Keratinocyte (primary cell): ENCODE results near the gene MEGF11. TPM values are rescaled to one million over a fixed set of nuclear protein-coding genes. Genes with fewer than 3 reads are reported as not detected.

ENCODE experiments used
- DNase-seq: peaks from one replicate; pipeline ENCODE4 v3.0.0-alpha.2; 2011; ENCODE audit warnings: low read depth, missing footprints, low spot score
- FAIRE-seq: peaks from 2 replicates; lab custom pipeline; 2011; peaks lifted over from hg19 to GRCh38; lab: Jason Lieb, UNC
- H2AFZ ChIP-seq: 2 replicates; pipeline ENCODE4 v1.6.0; 2012; ENCODE audit warnings: low read length, control low read depth, inconsistent platforms; ENCODE audit not compliant: control insufficient read depth
- H3K27ac ChIP-seq: 2 replicates; pipeline ENCODE4 v1.5.1; 2011; ENCODE audit warnings: low read length; ENCODE audit not compliant: control insufficient read depth, insufficient read depth
- H3K27me3 ChIP-seq: 3 replicates; pipeline ENCODE4 v1.6.0; 2011; ENCODE audit warnings: low read length; ENCODE audit not compliant: control insufficient read depth, insufficient read depth; ENCODE audit errors: extremely low read depth
- H3K36me3 ChIP-seq, 2 experiments: 2 replicates in 1 of 2; 3 replicates in 1 of 2; pipeline ENCODE4 v1.5.1; 2011; ENCODE audit warnings: low read length in 2 of 2, mild to moderate bottlenecking in 1 of 2; ENCODE audit not compliant: control insufficient read depth in 2 of 2, insufficient read depth in 2 of 2; ENCODE audit errors: extremely low read depth in 1 of 2
- H3K4me1 ChIP-seq: 3 replicates; pipeline ENCODE4 v1.5.1; 2011; ENCODE audit warnings: low read length; ENCODE audit not compliant: control insufficient read depth, insufficient read depth; ENCODE audit errors: extremely low read depth
- H3K4me2 ChIP-seq: 3 replicates; pipeline ENCODE4 v1.6.0; 2011; ENCODE audit warnings: low read depth, low read length; ENCODE audit not compliant: control insufficient read depth, insufficient read depth; ENCODE audit errors: extremely low read depth
- H3K4me3 ChIP-seq, 3 experiments: fragments of 200-600 bp in 1 of 3; sonication (generic) in 1 of 3; 2 replicates in 2 of 3; 3 replicates in 1 of 3; pipeline ENCODE4 v1.5.1; 2011 to 2016; ENCODE audit warnings: low read length in 3 of 3, mild to moderate bottlenecking in 3 of 3, control low read depth in 2 of 3, inconsistent platforms in 1 of 3, low read depth in 1 of 3, mixed read lengths in 1 of 3, mixed run types in 1 of 3, moderate library complexity in 1 of 3; ENCODE audit not compliant: control insufficient read depth in 2 of 3, insufficient read depth in 2 of 3; ENCODE audit errors: extremely low read depth in 1 of 3
- H3K79me2 ChIP-seq: 2 replicates; pipeline ENCODE4 v1.6.0; 2012; ENCODE audit warnings: low read length; ENCODE audit not compliant: control insufficient read depth, insufficient read depth
- H3K9ac ChIP-seq: 3 replicates; pipeline ENCODE4 v1.6.0; 2011; ENCODE audit warnings: low read length; ENCODE audit not compliant: control insufficient read depth, insufficient read depth; ENCODE audit errors: extremely low read depth
- H3K9me1 ChIP-seq: 3 replicates; pipeline ENCODE4 v1.6.0; 2011; ENCODE audit warnings: low read length; ENCODE audit not compliant: control insufficient read depth, insufficient read depth; ENCODE audit errors: extremely low read depth
- H3K9me3 ChIP-seq: 2 replicates; pipeline ENCODE4 v1.5.1; 2012; ENCODE audit warnings: low read depth, low read length; ENCODE audit not compliant: control insufficient read depth
- H4K20me1 ChIP-seq: 3 replicates; pipeline ENCODE4 v1.6.0; 2011; ENCODE audit warnings: low read length; ENCODE audit not compliant: control insufficient read depth, insufficient read depth; ENCODE audit errors: extremely low read depth
- EZH2 ChIP-seq: IDR thresholded peaks from one replicate; pipeline ENCODE4 v1.6.1; 2012; ENCODE audit warnings: inconsistent platforms, mild to moderate bottlenecking, low read length, moderate library complexity
- dilution Hi-C: fragments of 300-500 bp; cut with MboI; formaldehyde crosslinking; loops from one replicate; pipeline ENCODE4 v1.7.0; 2020; ENCODE audit warnings: low sequenced_read_pairs; ENCODE audit not compliant: extremely low pct_ligation_motif_present
- polyA plus RNA-seq, 5 experiments: library from polyadenylated mRNA; depleted of rRNA in 3 of 5; stranded (reverse) in 3 of 5; stranded (forward) in 1 of 5; unstranded in 1 of 5; fragments of >200 nt; gene quantifications; 1 replicate in 1 of 5; 2 replicates in 3 of 5; 3 replicates in 1 of 5; pipeline versions ENCODE4 v1.2.1 to v1.2.3, GENCODE V29; 2011 to 2012; ENCODE audit warnings: missing spikeins in 2 of 5, low read depth in 1 of 5, low replicate concordance in 1 of 5
- TF ChIP-seq, protein P1 (sequence below), 3 experiments: IDR thresholded peaks in 1 of 3; conservative IDR thresholded peaks in 1 of 3; optimal IDR thresholded peaks in 1 of 3; 2 replicates in 2 of 3; 3 replicates in 1 of 3; pipeline versions ENCODE3 to v1.5.1; 2011; ENCODE audit warnings: low read length in 3 of 3, mild to moderate bottlenecking in 3 of 3, moderate library complexity in 2 of 3, control low read depth in 1 of 3, inconsistent platforms in 1 of 3; ENCODE audit not compliant: insufficient read depth in 2 of 3; ENCODE audit errors: extremely low read depth in 1 of 3

Gene MEGF11
- polyA plus RNA-seq, 1 donor (not counting 4 experiments of a cell fraction or from before 2014, with no cell fraction given) = not detected

DNA sequence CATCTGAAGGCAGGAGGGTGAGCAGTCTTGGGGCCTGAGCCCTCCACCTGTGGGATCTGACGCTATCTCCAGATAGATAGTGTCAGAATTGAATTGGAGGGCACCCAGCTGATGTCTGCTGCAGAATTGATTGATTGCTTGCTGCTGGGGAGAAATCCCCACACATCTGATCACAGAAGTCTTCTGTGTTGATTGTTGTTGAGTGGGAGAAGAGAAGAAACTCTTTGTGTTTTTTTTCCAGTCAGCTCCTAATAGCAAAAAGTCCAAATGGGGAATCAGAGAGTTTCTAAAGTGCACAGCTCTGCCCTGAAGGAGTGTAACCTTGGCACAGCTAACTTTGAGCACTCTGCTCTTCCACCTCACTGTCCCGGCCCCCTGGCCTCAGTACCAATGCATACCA is 318.2 kb downstream of the MEGF11 start:
- H3K4me2 ChIP-seq = no peak overlapping the region
- no peak overlapping the region for H3K9ac ChIP-seq
- H3K36me3 ChIP-seq = no peaks in the 10 kb centered on the region
- no peak overlapping the region for H3K4me3 ChIP-seq
- no peak overlapping the region for H3K27ac ChIP-seq
- no peaks in the 10 kb centered on the region for H3K79me2 ChIP-seq
- H4K20me1 ChIP-seq = no peaks in the 10 kb centered on the region
- DNase-seq (no peak), FAIRE-seq (no peak)
- H3K9me3 ChIP-seq = no peaks in the 10 kb centered on the region
- TF ChIP-seq, protein P1, sequence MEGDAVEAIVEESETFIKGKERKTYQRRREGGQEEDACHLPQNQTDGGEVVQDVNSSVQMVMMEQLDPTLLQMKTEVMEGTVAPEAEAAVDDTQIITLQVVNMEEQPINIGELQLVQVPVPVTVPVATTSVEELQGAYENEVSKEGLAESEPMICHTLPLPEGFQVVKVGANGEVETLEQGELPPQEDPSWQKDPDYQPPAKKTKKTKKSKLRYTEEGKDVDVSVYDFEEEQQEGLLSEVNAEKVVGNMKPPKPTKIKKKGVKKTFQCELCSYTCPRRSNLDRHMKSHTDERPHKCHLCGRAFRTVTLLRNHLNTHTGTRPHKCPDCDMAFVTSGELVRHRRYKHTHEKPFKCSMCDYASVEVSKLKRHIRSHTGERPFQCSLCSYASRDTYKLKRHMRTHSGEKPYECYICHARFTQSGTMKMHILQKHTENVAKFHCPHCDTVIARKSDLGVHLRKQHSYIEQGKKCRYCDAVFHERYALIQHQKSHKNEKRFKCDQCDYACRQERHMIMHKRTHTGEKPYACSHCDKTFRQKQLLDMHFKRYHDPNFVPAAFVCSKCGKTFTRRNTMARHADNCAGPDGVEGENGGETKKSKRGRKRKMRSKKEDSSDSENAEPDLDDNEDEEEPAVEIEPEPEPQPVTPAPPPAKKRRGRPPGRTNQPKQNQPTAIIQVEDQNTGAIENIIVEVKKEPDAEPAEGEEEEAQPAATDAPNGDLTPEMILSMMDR (optimal IDR thresholded peaks at IDR 0.05 in 1 of 3, IDR thresholded peaks at IDR 0.05 in 1 of 3, conservative IDR thresholded peaks at IDR 0.05 in 1 of 3; ENCODE audit: extremely low read depth in 1 of 3, insufficient read depth in 2 of 3, low read length in 3 of 3) = no peak
- no peak for TF ChIP-seq EZH2
- H3K9me1 ChIP-seq = no peaks in the 10 kb centered on the region
- dilution Hi-C loops = no loop called here
- H3K27me3 ChIP-seq = no peaks in the 10 kb centered on the region
- H2AFZ ChIP-seq = no peak overlapping the region
- peaks cover 4% of the 10 kb centered on the region for H3K4me1 ChIP-seq

DNA sequence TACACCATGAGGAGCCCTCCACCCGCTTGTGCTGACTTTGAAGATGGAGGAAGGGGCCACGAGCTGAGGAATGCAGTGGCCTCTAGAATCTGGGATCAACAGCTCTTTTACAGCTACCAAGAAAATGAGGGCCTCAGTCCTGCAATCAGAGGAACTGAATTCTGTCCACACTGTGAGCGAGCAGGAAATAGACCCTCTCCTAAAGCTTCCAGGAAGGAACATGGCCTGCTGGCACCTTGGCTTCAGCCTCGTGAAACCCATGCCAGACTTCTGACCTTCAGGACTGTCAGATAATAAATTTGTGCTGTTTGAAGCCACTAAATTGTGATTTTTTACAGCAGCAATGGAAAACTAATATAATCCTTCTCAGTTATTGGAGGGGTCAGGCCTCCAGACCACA is 322.3 kb downstream of the MEGF11 start:
- no peak overlapping the region for H3K27ac ChIP-seq
- dilution Hi-C loops = no loop called here
- no peaks in the 10 kb centered on the region for H3K9me3 ChIP-seq
- FAIRE-seq = no peak
- H3K9me1 ChIP-seq = no peaks in the 10 kb centered on the region
- no peaks in the 10 kb centered on the region for H3K4me1 ChIP-seq
- H3K79me2 ChIP-seq = no peaks in the 10 kb centered on the region
- H3K4me3 ChIP-seq = no peak overlapping the region
- no peaks in the 10 kb centered on the region for H3K27me3 ChIP-seq
- H3K9ac ChIP-seq = no peak overlapping the region
- no peaks in the 10 kb centered on the region for H3K36me3 ChIP-seq
- no peak for TF ChIP-seq EZH2
- TF ChIP-seq, protein P1 (optimal IDR thresholded peaks at IDR 0.05 in 1 of 3, IDR thresholded peaks at IDR 0.05 in 1 of 3, conservative IDR thresholded peaks at IDR 0.05 in 1 of 3; ENCODE audit: extremely low read depth in 1 of 3, insufficient read depth in 2 of 3, low read length in 3 of 3) = no peak
- H3K4me2 ChIP-seq = no peak overlapping the region
- H4K20me1 ChIP-seq = no peaks in the 10 kb centered on the region
- no peak overlapping the region for H2AFZ ChIP-seq
- no peak for DNase-seq
